PC-9 (cell line): ENCODE data around the gene ICAM2. TPM values are rescaled to one million over a fixed set of nuclear protein-coding genes. Genes with fewer than 3 reads are reported as not detected.

Source experiments
- BruUV-seq: library from RNA; stranded (reverse); fragments of 400-500 nt; replicated peaks from 2 replicates; lab custom pipeline; 2021; lab: Mats Ljungman, UMichigan
- CTCF ChIA-PET: fragments of 300-600 bp; sonication (Branson Sonifier 250); formaldehyde crosslinking; loops from one replicate; lab custom pipeline; 2022; ENCODE audit warnings: antibody characterized with exemption; lab: Charles Lee
- POLR2A ChIA-PET: fragments of 300-600 bp; sonication (Branson Sonifier 250); formaldehyde crosslinking; loops from one replicate; lab custom pipeline; 2022; ENCODE audit warnings: antibody characterized with exemption; ENCODE audit not compliant: unreplicated experiment; lab: Charles Lee
- DNase-seq, 2 experiments: peaks; one replicate each; pipeline versions ENCODE4 v3.0.0 to v3.0.0-alpha.2; 2015 to 2022; ENCODE audit warnings: mixed read lengths in 1 of 2
- H2AFZ ChIP-seq: fragments of 200-600 bp; sonication (generic); 2 replicates; pipeline ENCODE4 v1.8.1; 2017; ENCODE audit warnings: antibody characterized with exemption
- H3F3A ChIP-seq: fragments of 200-600 bp; sonication (generic); 2 replicates; pipeline ENCODE4 v1.8.1; 2017; ENCODE audit warnings: antibody characterized with exemption, mild to moderate bottlenecking, low read depth; ENCODE audit not compliant: insufficient read depth
- H3K27ac ChIP-seq: fragments of 200-600 bp; sonication (generic); 2 replicates; pipeline ENCODE4 v1.6.1; 2016; ENCODE audit warnings: mixed run types
- H3K27me3 ChIP-seq: fragments of 200-600 bp; sonication (generic); 2 replicates; pipeline ENCODE4 v1.6.1; 2016; ENCODE audit warnings: low read depth, mixed run types; ENCODE audit not compliant: insufficient read depth
- H3K36me3 ChIP-seq: fragments of 200-600 bp; sonication (generic); 2 replicates; pipeline ENCODE4 v1.6.1; 2016; ENCODE audit warnings: low read depth, mixed run types
- H3K4me1 ChIP-seq: fragments of 200-600 bp; sonication (generic); replicated peaks from 2 replicates; pipeline ENCODE4 v1.6.1; 2016; ENCODE audit warnings: mixed run types; ENCODE audit not compliant: insufficient read depth
- H3K4me2 ChIP-seq: fragments of 200-600 bp; sonication (generic); 2 replicates; pipeline ENCODE4 v1.6.1; 2017; ENCODE audit warnings: mixed run types
- H3K4me3 ChIP-seq: fragments of 200-600 bp; sonication (generic); 2 replicates; pipeline ENCODE4 v1.6.1; 2016; ENCODE audit warnings: mixed run types
- H3K79me2 ChIP-seq: fragments of 200-600 bp; sonication (generic); 2 replicates; pipeline ENCODE4 v1.6.1; 2017; ENCODE audit warnings: low read depth, mixed run types
- H3K9me2 ChIP-seq: fragments of 200-600 bp; sonication (generic); 2 replicates; pipeline ENCODE4 v1.8.1; 2017; ENCODE audit warnings: mild to moderate bottlenecking; ENCODE audit not compliant: insufficient read depth
- H3K9me3 ChIP-seq: fragments of 200-600 bp; sonication (generic); 2 replicates; pipeline ENCODE4 v1.8.1; 2016; ENCODE audit warnings: low read depth; ENCODE audit not compliant: insufficient read depth
- H4K20me1 ChIP-seq: fragments of 200-600 bp; sonication (generic); 2 replicates; pipeline ENCODE4 v1.8.1; 2017; ENCODE audit not compliant: insufficient read depth
- CTCF ChIP-seq: fragments of 200-600 bp; sonication (generic); conservative IDR thresholded peaks from 2 replicates; pipeline ENCODE4 v1.6.1; 2017; ENCODE audit warnings: mixed run types, antibody characterized with exemption, mild to moderate bottlenecking, moderate library complexity
- EZH2 ChIP-seq: fragments of 200-600 bp; sonication (generic); IDR thresholded peaks from 2 replicates; pipeline ENCODE4 v1.8.0; 2017; ENCODE audit warnings: antibody characterized with exemption, low read depth
- intact Hi-C: fragments of 100-400 bp; cut with micrococcal nuclease; formaldehyde crosslinking; loops from one replicate; pipeline ENCODE4 v1.10.0; 2022; ENCODE audit not compliant: unreplicated experiment
- total RNA-seq: library from RNA; stranded (reverse); gene quantifications from 2 replicates; pipeline ENCODE4 v1.2.3, GENCODE V29; 2021

The ICAM2 gene
- total RNA-seq, 1 experiment from 2014 or later, result 7.8 TPM

GRCh38 chr17:64061178-64061898 lies 40.9 kb upstream of the ICAM2 start:
- Histone ChIP-seq H3K4me3 (no peak overlapping the region), H3K9me2 (no peaks in the 10 kb centered on the region), H2AFZ (no peak overlapping the region), H4K20me1 (no peaks in the 10 kb centered on the region), H3K27me3 (no peaks in the 10 kb centered on the region), H3K36me3 (peaks cover 10% of the 10 kb centered on the region), H3K4me1 (peaks cover 53% of the 10 kb centered on the region), H3K79me2 (no peaks in the 10 kb centered on the region), H3K4me2 (peak overlapping the region; percentile 11; the same call in 1 of the 2 replicates), H3F3A (peaks cover 47% of the 10 kb centered on the region), H3K9me3 (no peaks in the 10 kb centered on the region), H3K27ac (peak overlapping the region; percentile 62)
- POLR2A ChIA-PET, result no interaction called here
- peak in 1 of 2 experiments; percentile 72 for DNase-seq
- no TSS peak for BruUV-seq
- intact Hi-C loops, result no loop called here
- CTCF ChIA-PET, result no interaction called here
- TF ChIP-seq CTCF (no peak), EZH2 (no peak)

- DNase-seq, result no peak
- Histone ChIP-seq H2AFZ (no peak overlapping the region), H3K27me3 (no peaks in the 10 kb centered on the region), H3F3A (peaks cover 56% of the 10 kb centered on the region), H3K4me3 (no peak overlapping the region), H3K79me2 (no peaks in the 10 kb centered on the region), H4K20me1 (no peaks in the 10 kb centered on the region), H3K9me3 (no peaks in the 10 kb centered on the region), H3K9me2 (no peaks in the 10 kb centered on the region), H3K36me3 (peaks cover 13% of the 10 kb centered on the region), H3K4me2 (no peak overlapping the region), H3K27ac (no peak overlapping the region), H3K4me1 (peaks cover 63% of the 10 kb centered on the region)
- ChIA-PET POLR2A (interaction anchor here (0.6 kb wide), 2 partner anchors 413 to 414 kb away, joined by 3 to 6 read pairs; no protein-coding TSS in a partner anchor), CTCF (no interaction called here)
- TF ChIP-seq CTCF (no peak), EZH2 (no peak)
- no TSS peak for BruUV-seq
- intact Hi-C loops, result no loop called here
Observed at GRCh38 chr17:64060331-64060730, 39.9 kb upstream of the ICAM2 start.

- no peaks in the 10 kb centered on the region for H3K79me2 ChIP-seq
Observed at GRCh38 chr17:64059756-64060155, 39.3 kb upstream of the ICAM2 start.

More at GRCh38 chr17:64059756-64060155, 39.3 kb upstream of the ICAM2 start:
- Histone ChIP-seq H3K27ac (no peak overlapping the region), H3F3A (peaks cover 56% of the 10 kb centered on the region), H3K27me3 (no peaks in the 10 kb centered on the region), H3K4me3 (no peak overlapping the region), H2AFZ (no peak overlapping the region), H3K36me3 (peaks cover 19% of the 10 kb centered on the region), H3K4me1 (peaks cover 64% of the 10 kb centered on the region), H3K9me2 (no peaks in the 10 kb centered on the region), H3K9me3 (no peaks in the 10 kb centered on the region), H4K20me1 (no peaks in the 10 kb centered on the region), H3K4me2 (no peak overlapping the region)
- no peak for DNase-seq
- ChIA-PET CTCF (no interaction called here), POLR2A (interaction anchor here (0.6 kb wide), 1 partner anchor 413 kb away, joined by 3 read pairs; no protein-coding TSS in a partner anchor)
- BruUV-seq, result no TSS peak
- intact Hi-C loops, result no loop called here
- no peak for TF ChIP-seq EZH2
- TF ChIP-seq CTCF, result no peak
